Activated T-helper 2 cell treated with anti-CD3 and anti-CD28 coated beads, Interferon-gamma antibody, Interleukin-2, Interleukin-4, amounts not matched to agents 10 μg/mL and 5 μg/mL and 100 μg/mL, durations not matched to agents 14 hours and 24 hours and 36 hours (primary cell): ENCODE results near the gene CCDC3. TPM values are rescaled to one million over a fixed set of nuclear protein-coding genes. Genes with fewer than 3 reads are reported as not detected.

Source experiments
- DNase-seq: peaks from one replicate; pipeline ENCODE4 v3.0.0; 2021; ENCODE audit warnings: low spot score
- H3K27ac Mint-ChIP-seq: one replicate; pipeline ENCODE4 v1.8.0; 2021; ENCODE audit warnings: mixed read lengths
- H3K27me3 Mint-ChIP-seq: one replicate; pipeline ENCODE4 v1.8.0; 2021; ENCODE audit warnings: low read depth, mixed read lengths
- H3K36me3 Mint-ChIP-seq: one replicate; pipeline ENCODE4 v1.8.0; 2021; ENCODE audit warnings: low read depth, mixed read lengths
- H3K4me1 Mint-ChIP-seq: one replicate; pipeline ENCODE4 v1.8.0; 2021; ENCODE audit warnings: low read depth, mixed read lengths
- H3K4me3 Mint-ChIP-seq: one replicate; pipeline ENCODE4 v1.8.0; 2021; ENCODE audit warnings: low read depth, mild to moderate bottlenecking, moderate library complexity, mixed read lengths
- H3K9me3 Mint-ChIP-seq: one replicate; pipeline ENCODE4 v1.8.0; 2021; ENCODE audit warnings: mixed read lengths
- intact Hi-C: fragments of 100-400 bp; cut with micrococcal nuclease; formaldehyde crosslinking; loops from one replicate; pipeline ENCODE4 v1.15.1; 2023
- total RNA-seq: library from RNA; stranded (reverse); gene quantifications from 2 replicates; pipeline ENCODE4 v1.2.3, GENCODE V29; 2022

Gene CCDC3
- total RNA-seq, 1 donor from 2014 or later: 0.09 TPM

DNA sequence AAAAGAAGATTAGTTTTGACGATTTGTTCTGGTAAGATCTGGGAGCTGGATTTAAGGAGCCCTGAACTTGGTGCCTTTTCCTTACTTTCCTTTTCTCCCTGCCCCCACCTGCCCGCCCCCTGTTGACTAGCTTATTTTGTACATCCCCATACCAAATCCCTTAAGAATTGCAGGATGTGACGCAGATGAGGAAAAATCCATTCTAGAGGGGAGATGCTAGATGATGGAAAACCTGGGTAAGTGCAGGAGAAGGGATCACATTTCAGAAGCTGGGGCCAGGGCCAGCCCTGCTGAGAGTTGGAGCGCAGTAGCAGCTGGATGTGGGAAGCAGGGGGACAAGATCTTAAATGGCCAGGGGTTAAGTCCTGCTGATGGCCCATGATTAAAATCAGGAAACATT lies 93.9 kb downstream of the CCDC3 start:
- Mint-ChIP-seq H3K9me3 (peaks cover 11% of the 10 kb centered on the region), H3K27me3 (peaks cover 7% of the 10 kb centered on the region), H3K36me3 (no peaks in the 10 kb centered on the region), H3K27ac (no peak overlapping the region), H3K4me1 (no peaks in the 10 kb centered on the region), H3K4me3 (no peak overlapping the region)
- DNase-seq: no peak
- intact Hi-C loops: loop anchor here (10.0 kb wide), 1 partner anchor 167 kb away; no protein-coding TSS in a partner anchor

DNA sequence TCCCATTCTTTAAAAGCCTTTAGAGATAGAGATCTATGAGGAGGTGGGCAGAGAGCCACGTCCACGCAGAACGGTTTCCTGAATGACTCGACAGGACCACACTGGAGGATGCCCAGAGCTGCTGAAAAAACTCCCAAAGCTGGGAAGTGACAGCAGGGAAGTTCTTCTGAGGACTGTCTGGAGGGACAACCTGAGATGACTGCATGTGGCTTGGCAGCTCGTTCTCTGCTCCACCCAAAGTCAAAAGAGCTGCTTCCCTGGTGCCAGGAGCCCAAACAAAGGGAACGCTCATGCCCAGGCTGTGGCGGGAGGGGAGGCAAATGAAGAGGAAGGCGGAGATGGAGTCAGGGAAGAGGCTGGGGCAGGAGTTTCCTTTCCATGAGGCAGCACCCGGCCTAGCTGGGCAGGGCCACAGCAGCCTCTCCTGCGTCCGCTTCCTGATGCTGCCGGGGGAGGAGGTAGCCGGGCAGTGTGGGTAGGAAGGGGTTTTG lies 95.4 kb downstream of the CCDC3 start:
- Mint-ChIP-seq H3K4me1 (no peaks in the 10 kb centered on the region), H3K36me3 (no peaks in the 10 kb centered on the region), H3K27me3 (peaks cover 3% of the 10 kb centered on the region), H3K27ac (no peak overlapping the region), H3K4me3 (no peak overlapping the region), H3K9me3 (no peaks in the 10 kb centered on the region)
- DNase-seq: no peak
- intact Hi-C loops: loop anchor here (10.0 kb wide), 1 partner anchor 169 kb away; no protein-coding TSS in a partner anchor

- DNase-seq: no peak
- Mint-ChIP-seq H3K4me1 (no peaks in the 10 kb centered on the region), H3K4me3 (no peak overlapping the region), H3K27ac (no peak overlapping the region), H3K36me3 (no peaks in the 10 kb centered on the region), H3K27me3 (peaks cover 3% of the 10 kb centered on the region), H3K9me3 (no peaks in the 10 kb centered on the region)
- intact Hi-C loops: loop anchor here (10.0 kb wide), 1 partner anchor 170 kb away; no protein-coding TSS in a partner anchor
Observed at GRCh38 chr10:12905067-12905466, 96.4 kb downstream of the CCDC3 start.

- DNase-seq: no peak
- no peaks in the 10 kb centered on the region for H3K9me3 Mint-ChIP-seq
- H3K27ac Mint-ChIP-seq: no peak overlapping the region
- H3K36me3 Mint-ChIP-seq: no peaks in the 10 kb centered on the region
- H3K4me1 Mint-ChIP-seq: no peaks in the 10 kb centered on the region
- intact Hi-C loops: loop anchor here (5.0 to 10.0 kb wide), 2 partner anchors 172 to 196 kb away; no protein-coding TSS in a partner anchor
- H3K27me3 Mint-ChIP-seq: no peaks in the 10 kb centered on the region
- H3K4me3 Mint-ChIP-seq: no peak overlapping the region
Observed at GRCh38 chr10:12902851-12903358, 98.6 kb downstream of the CCDC3 start.

- intact Hi-C loops: loop anchor here (5.0 to 10.0 kb wide), 2 partner anchors 173 to 195 kb away; no protein-coding TSS in a partner anchor
- Mint-ChIP-seq H3K9me3 (no peaks in the 10 kb centered on the region), H3K27me3 (no peaks in the 10 kb centered on the region), H3K36me3 (no peaks in the 10 kb centered on the region), H3K27ac (no peak overlapping the region), H3K4me1 (no peaks in the 10 kb centered on the region), H3K4me3 (no peak overlapping the region)
- DNase-seq: peak; percentile 12
Observed at GRCh38 chr10:12902135-12902572, 99.4 kb downstream of the CCDC3 start.

DNA sequence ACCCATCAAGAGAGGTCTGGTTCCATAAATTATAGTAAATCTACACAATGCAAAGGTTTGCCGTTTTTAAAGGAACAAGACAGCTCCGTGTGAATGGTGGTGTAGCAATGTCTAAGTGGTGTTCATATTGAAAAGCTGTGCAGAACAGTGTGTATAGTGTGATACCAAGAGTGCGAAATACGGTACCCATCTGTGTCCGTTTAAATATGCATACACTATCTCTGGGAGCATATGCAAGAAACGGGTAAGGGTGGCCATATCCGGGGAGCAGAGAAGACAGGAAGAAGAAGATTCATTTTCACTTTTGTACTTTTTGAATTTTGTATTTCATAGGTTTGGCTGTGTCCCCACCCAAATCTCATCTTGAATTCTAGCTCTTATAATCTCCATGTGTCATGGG lies 102.0 kb downstream of the CCDC3 start:
- no peak for DNase-seq
- H3K27ac Mint-ChIP-seq: no peak overlapping the region
- no peaks in the 10 kb centered on the region for H3K36me3 Mint-ChIP-seq
- H3K4me1 Mint-ChIP-seq: no peaks in the 10 kb centered on the region
- peaks cover 2% of the 10 kb centered on the region for H3K27me3 Mint-ChIP-seq
- intact Hi-C loops: no loop called here
- H3K9me3 Mint-ChIP-seq: no peaks in the 10 kb centered on the region
- no peak overlapping the region for H3K4me3 Mint-ChIP-seq

GRCh38 chr10:12898271-12898670 lies 103.2 kb downstream of the CCDC3 start:
- Mint-ChIP-seq H3K27me3 (peaks cover 6% of the 10 kb centered on the region), H3K4me1 (no peaks in the 10 kb centered on the region), H3K4me3 (no peak overlapping the region), H3K9me3 (peaks cover 7% of the 10 kb centered on the region), H3K27ac (no peak overlapping the region), H3K36me3 (no peaks in the 10 kb centered on the region)
- DNase-seq: no peak
- intact Hi-C loops: no loop called here

GRCh38 chr10:12897278-12897677 lies 104.2 kb downstream of the CCDC3 start:
- H3K4me3 Mint-ChIP-seq: no peak overlapping the region
- no peak for DNase-seq
- no peaks in the 10 kb centered on the region for H3K4me1 Mint-ChIP-seq
- intact Hi-C loops: no loop called here
- H3K36me3 Mint-ChIP-seq: no peaks in the 10 kb centered on the region
- H3K27me3 Mint-ChIP-seq: peaks cover 8% of the 10 kb centered on the region
- peaks cover 16% of the 10 kb centered on the region for H3K9me3 Mint-ChIP-seq
- no peak overlapping the region for H3K27ac Mint-ChIP-seq

GRCh38 chr10:12896251-12896650 lies 105.3 kb downstream of the CCDC3 start:
- no peak overlapping the region for H3K4me3 Mint-ChIP-seq
- H3K9me3 Mint-ChIP-seq: peaks cover 16% of the 10 kb centered on the region
- no peaks in the 10 kb centered on the region for H3K36me3 Mint-ChIP-seq
- peaks cover 8% of the 10 kb centered on the region for H3K27me3 Mint-ChIP-seq
- H3K27ac Mint-ChIP-seq: no peak overlapping the region
- H3K4me1 Mint-ChIP-seq: no peaks in the 10 kb centered on the region
- no peak for DNase-seq
- intact Hi-C loops: no loop called here

GRCh38 chr10:12892924-12893323 lies 108.6 kb downstream of the CCDC3 start:
- intact Hi-C loops: no loop called here
- no peak overlapping the region for H3K4me3 Mint-ChIP-seq
- H3K27ac Mint-ChIP-seq: no peak overlapping the region
- DNase-seq: no peak
- no peaks in the 10 kb centered on the region for H3K4me1 Mint-ChIP-seq
- no peaks in the 10 kb centered on the region for H3K36me3 Mint-ChIP-seq
- H3K9me3 Mint-ChIP-seq: peaks cover 16% of the 10 kb centered on the region
- peaks cover 10% of the 10 kb centered on the region for H3K27me3 Mint-ChIP-seq

- H3K36me3 Mint-ChIP-seq: no peaks in the 10 kb centered on the region
- H3K27me3 Mint-ChIP-seq: peaks cover 10% of the 10 kb centered on the region
- no peak overlapping the region for H3K4me3 Mint-ChIP-seq
- no peak overlapping the region for H3K27ac Mint-ChIP-seq
- DNase-seq: no peak
- no peaks in the 10 kb centered on the region for H3K4me1 Mint-ChIP-seq
- intact Hi-C loops: no loop called here
- H3K9me3 Mint-ChIP-seq: peaks cover 16% of the 10 kb centered on the region
Observed at GRCh38 chr10:12890958-12891357, 110.6 kb downstream of the CCDC3 start.

DNA sequence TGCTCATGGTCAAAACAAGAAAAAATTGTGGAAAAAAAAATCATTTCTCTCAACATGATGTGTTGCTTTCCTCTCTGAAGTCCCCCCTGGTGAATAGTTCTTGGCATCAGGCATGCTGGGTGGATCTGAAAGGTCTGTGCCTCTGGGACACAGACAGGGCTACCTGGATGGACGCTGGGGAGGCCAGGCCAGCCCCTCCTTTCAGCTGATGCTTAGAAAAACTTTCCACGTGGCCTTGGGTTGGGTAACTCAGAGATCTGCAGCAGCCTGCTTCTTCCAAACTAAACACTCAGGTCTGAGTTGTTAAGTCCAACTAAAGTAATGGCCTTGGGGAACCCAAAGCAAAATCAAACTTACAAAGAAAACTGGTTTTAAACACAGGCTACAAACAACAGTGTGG lies 113.0 kb downstream of the CCDC3 start:
- intact Hi-C loops: no loop called here
- H3K4me1 Mint-ChIP-seq: no peaks in the 10 kb centered on the region
- H3K36me3 Mint-ChIP-seq: no peaks in the 10 kb centered on the region
- H3K27me3 Mint-ChIP-seq: peaks cover 8% of the 10 kb centered on the region
- no peak overlapping the region for H3K27ac Mint-ChIP-seq
- peaks cover 16% of the 10 kb centered on the region for H3K9me3 Mint-ChIP-seq
- no peak overlapping the region for H3K4me3 Mint-ChIP-seq
- DNase-seq: no peak

DNA sequence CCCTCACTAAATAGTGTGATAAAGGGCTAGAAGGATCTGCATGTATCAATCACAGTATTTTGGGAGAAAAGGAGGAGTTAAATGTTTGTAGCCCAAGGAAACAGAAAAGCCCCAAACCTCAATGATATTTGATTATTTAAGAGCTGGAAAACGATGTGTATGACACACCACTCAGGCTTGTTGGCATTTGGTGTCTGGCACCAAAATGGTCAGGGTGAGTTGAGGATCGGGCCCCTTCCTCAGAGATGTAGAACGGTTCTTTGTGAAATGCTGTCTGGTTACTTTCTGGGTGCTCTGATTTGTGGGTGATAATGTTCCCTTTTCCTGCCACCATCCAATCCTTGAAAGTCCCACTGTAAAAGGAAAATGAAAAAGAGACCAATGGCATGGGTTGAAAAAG lies 113.7 kb downstream of the CCDC3 start:
- DNase-seq: no peak
- H3K4me3 Mint-ChIP-seq: no peak overlapping the region
- no peak overlapping the region for H3K27ac Mint-ChIP-seq
- no peaks in the 10 kb centered on the region for H3K4me1 Mint-ChIP-seq
- peaks cover 9% of the 10 kb centered on the region for H3K9me3 Mint-ChIP-seq
- H3K27me3 Mint-ChIP-seq: peaks cover 9% of the 10 kb centered on the region
- no peaks in the 10 kb centered on the region for H3K36me3 Mint-ChIP-seq
- intact Hi-C loops: no loop called here
